ENCODE measurements around the gene SCO2. TPM values are rescaled to one million over a fixed set of nuclear protein-coding genes. Genes with fewer than 3 reads are reported as not detected.

SCO2 gene
- polyA plus RNA-seq, 3 donors, result 39.5 to 101 (median 69.6) TPM

GRCh38 chr22:50486561-50487289 is 38.7 kb downstream of the SCO2 start, which contains the start of gene MIOX:
MIOX (plus strand) TSS chr22:50486859; CDS start chr22:50486898, 39 bp downstream.
- H3K4me1 Mint-ChIP-seq, result peaks cover 8% of the 10 kb centered on the region
- peaks cover 10 to 44% (median 17%) of the 10 kb centered on the region in 3 donors for H3K27me3 Mint-ChIP-seq (ENCODE audit: low read depth in 3 of 3)
- Histone ChIP-seq H3K9me3 (replicated peaks in 1 of 2; ENCODE audit: control insufficient read depth in 1 of 2, insufficient read depth in 1 of 2, low read length in 2 of 2) (no peaks in the 10 kb centered on the region), H3K27me3 (ENCODE audit: control insufficient read depth in 2 of 2, insufficient read depth in 2 of 2, low read length in 2 of 2) (peaks cover 6 to 19% of the 10 kb centered on the region in 2 donors), H2AFZ (ENCODE audit: insufficient read depth, low read depth, low read length, poor library complexity, severe bottlenecking) (no peak within 1 kb of the TSS), H4K20me1 (ENCODE audit: insufficient read depth, low read length) (no peaks in the 10 kb centered on the region), H3K4me2 (replicated peaks; ENCODE audit: extremely low read depth, low read length, poor library complexity, severe bottlenecking) (no peak within 1 kb of the TSS), H3K36me3 (replicated peaks in 1 of 2; ENCODE audit: control insufficient read depth in 1 of 2, insufficient read depth in 2 of 2, low read length in 2 of 2) (no peaks in the 10 kb centered on the region), H3K9ac (ENCODE audit: insufficient read depth, low read length, poor library complexity, severe bottlenecking) (no peak within 1 kb of the TSS), H3K4me3 (replicated peaks in 1 of 3; ENCODE audit: low read depth in 2 of 3, low read length in 3 of 3) (no peak within 1 kb of the TSS), H3K4me1 (ENCODE audit: control insufficient read depth in 1 of 2, insufficient read depth in 2 of 2, low read length in 2 of 2) (peaks cover 4 to 14% of the 10 kb centered on the region in 2 donors), H3K79me2 (ENCODE audit: insufficient read depth, low read length) (no peaks in the 10 kb centered on the region), H3K27ac (ENCODE audit: low read depth in 1 of 2, low read length in 2 of 2) (no peak within 1 kb of the TSS)
- H3K4me3 Mint-ChIP-seq, result no peak within 1 kb of the TSS
- peaks cover 0 to 5% (median 0%) of the 10 kb centered on the region in 7 donors for H3K9me3 Mint-ChIP-seq
- no peak for TF ChIP-seq CTCF (IDR thresholded peaks at IDR 0.05)
- WGBS (ENCODE audit: insufficient coverage), result 86% methylated on average over 23 of the region's 23 CpGs
- H3K27ac Mint-ChIP-seq, result peak within 1 kb of the TSS in 1 of 7 donors; percentile 23
- H3K36me3 Mint-ChIP-seq, result no peaks in the 10 kb centered on the region
- intact Hi-C loops (cut with micrococcal nuclease), result no loop called here
- no peak for DNase-seq

- H3K4me2 ChIP-seq (replicated peaks; ENCODE audit: extremely low read depth, low read length, poor library complexity, severe bottlenecking), result no peak overlapping the region
- intact Hi-C loops (cut with micrococcal nuclease), result no loop called here
- H3K4me1 Mint-ChIP-seq, result peaks cover 2% of the 10 kb centered on the region
- no peak overlapping the region for H2AFZ ChIP-seq (ENCODE audit: insufficient read depth, low read depth, low read length, poor library complexity, severe bottlenecking)
- H3K9me3 ChIP-seq (replicated peaks in 1 of 2; ENCODE audit: control insufficient read depth in 1 of 2, insufficient read depth in 1 of 2, low read length in 2 of 2), result no peaks in the 10 kb centered on the region
- no peak for DNase-seq
- H3K4me3 Mint-ChIP-seq, result no peak overlapping the region
- H3K9me3 Mint-ChIP-seq, result peaks cover 0 to 8% (median 2%) of the 10 kb centered on the region in 7 donors
- WGBS (ENCODE audit: insufficient coverage), result 65% methylated on average over 29 of the region's 29 CpGs
- H3K9ac ChIP-seq (ENCODE audit: insufficient read depth, low read length, poor library complexity, severe bottlenecking), result no peak overlapping the region
- no peaks in the 10 kb centered on the region for H3K79me2 ChIP-seq (ENCODE audit: insufficient read depth, low read length)
- H3K36me3 ChIP-seq (replicated peaks in 1 of 2; ENCODE audit: control insufficient read depth in 1 of 2, insufficient read depth in 2 of 2, low read length in 2 of 2), result no peaks in the 10 kb centered on the region
- peaks cover 5 to 14% of the 10 kb centered on the region in 2 donors for H3K4me1 ChIP-seq (ENCODE audit: control insufficient read depth in 1 of 2, insufficient read depth in 2 of 2, low read length in 2 of 2)
- H3K27ac Mint-ChIP-seq, result peak overlapping the region in 1 of 7 donors; percentile 23
- no peak overlapping the region for H3K27ac ChIP-seq (ENCODE audit: low read depth in 1 of 2, low read length in 2 of 2)
- H4K20me1 ChIP-seq (ENCODE audit: insufficient read depth, low read length), result no peaks in the 10 kb centered on the region
- H3K27me3 ChIP-seq (ENCODE audit: control insufficient read depth in 2 of 2, insufficient read depth in 2 of 2, low read length in 2 of 2), result peaks cover 7 to 26% of the 10 kb centered on the region in 2 donors
- H3K27me3 Mint-ChIP-seq (ENCODE audit: low read depth in 3 of 3), result peaks cover 13 to 46% (median 19%) of the 10 kb centered on the region in 3 donors
- no peak overlapping the region for H3K4me3 ChIP-seq (replicated peaks in 1 of 3; ENCODE audit: low read depth in 2 of 3, low read length in 3 of 3)
- no peak for TF ChIP-seq CTCF (IDR thresholded peaks at IDR 0.05)
- H3K36me3 Mint-ChIP-seq, result no peaks in the 10 kb centered on the region
Measured at GRCh38 chr22:50485221-50486131, 39.9 kb downstream of the SCO2 start.
